GM19468 (cell line): ENCODE measurements around the gene KCTD8.

Source experiments
- ATAC-seq: cut with Tn5 transposase; IDR thresholded peaks from one replicate; pipeline ENCODE4 v1.9.1; 2021; ENCODE audit warnings: mild to moderate bottlenecking, moderate library complexity, moderate number of reproducible peaks; ENCODE audit not compliant: unreplicated experiment; ENCODE audit errors: extremely low read depth

Gene KCTD8

GRCh38 chr4:44342800-44343199 lies 105.8 kb downstream of the KCTD8 start:
- no peak for ATAC-seq

- ATAC-seq = no peak
These were observed 121.9 kb downstream of the KCTD8 start for GRCh38 chr4:44326741-44327140.

GRCh38 chr4:44320833-44321232 lies 127.8 kb downstream of the KCTD8 start:
- no peak for ATAC-seq

GRCh38 chr4:44319129-44319528 lies 129.5 kb downstream of the KCTD8 start:
- no peak for ATAC-seq

GRCh38 chr4:44313702-44314101 lies 134.9 kb downstream of the KCTD8 start:
- ATAC-seq = no peak

GRCh38 chr4:44287505-44287904 lies 161.1 kb downstream of the KCTD8 start:
- no peak for ATAC-seq

- ATAC-seq = no peak
These were observed 169.1 kb downstream of the KCTD8 start for GRCh38 chr4:44279469-44279868.

GRCh38 chr4:44279066-44279465 lies 169.5 kb downstream of the KCTD8 start:
- no peak for ATAC-seq

- no peak for ATAC-seq
These were observed 191.1 kb downstream of the KCTD8 start for GRCh38 chr4:44257461-44257860.

- ATAC-seq = no peak
These were observed 192.2 kb downstream of the KCTD8 start for GRCh38 chr4:44256414-44256813.

- ATAC-seq = no peak
These were observed 211.0 kb downstream of the KCTD8 start for GRCh38 chr4:44237643-44238042.

- ATAC-seq = no peak
These were observed 212.7 kb downstream of the KCTD8 start for GRCh38 chr4:44235897-44236296.

- ATAC-seq = no peak
These were observed 216.3 kb downstream of the KCTD8 start for GRCh38 chr4:44232262-44232661.

GRCh38 chr4:44231006-44231405 lies 217.6 kb downstream of the KCTD8 start:
- no peak for ATAC-seq

GRCh38 chr4:44228326-44228725 lies 220.3 kb downstream of the KCTD8 start:
- ATAC-seq = no peak

- ATAC-seq = no peak
These were observed 227.2 kb downstream of the KCTD8 start for GRCh38 chr4:44221407-44221806.

- ATAC-seq = no peak
These were observed 237.9 kb downstream of the KCTD8 start for GRCh38 chr4:44210750-44211149.

- no peak for ATAC-seq
These were observed 251.8 kb downstream of the KCTD8 start for GRCh38 chr4:44196796-44197195.

GRCh38 chr4:44194365-44194764 lies 254.2 kb downstream of the KCTD8 start:
- no peak for ATAC-seq

GRCh38 chr4:44186850-44187246 lies 261.8 kb downstream of the KCTD8 start:
- no peak for ATAC-seq

GRCh38 chr4:44186096-44186849 lies 262.3 kb downstream of the KCTD8 start:
- no peak for ATAC-seq
